ENCODE results near the gene KLF15. TPM values are rescaled to one million over a fixed set of nuclear protein-coding genes. Genes with fewer than 3 reads are reported as not detected.

KLF15 gene
- total RNA-seq, 1 donor from 2014 or later, result 25.3 TPM

DNA sequence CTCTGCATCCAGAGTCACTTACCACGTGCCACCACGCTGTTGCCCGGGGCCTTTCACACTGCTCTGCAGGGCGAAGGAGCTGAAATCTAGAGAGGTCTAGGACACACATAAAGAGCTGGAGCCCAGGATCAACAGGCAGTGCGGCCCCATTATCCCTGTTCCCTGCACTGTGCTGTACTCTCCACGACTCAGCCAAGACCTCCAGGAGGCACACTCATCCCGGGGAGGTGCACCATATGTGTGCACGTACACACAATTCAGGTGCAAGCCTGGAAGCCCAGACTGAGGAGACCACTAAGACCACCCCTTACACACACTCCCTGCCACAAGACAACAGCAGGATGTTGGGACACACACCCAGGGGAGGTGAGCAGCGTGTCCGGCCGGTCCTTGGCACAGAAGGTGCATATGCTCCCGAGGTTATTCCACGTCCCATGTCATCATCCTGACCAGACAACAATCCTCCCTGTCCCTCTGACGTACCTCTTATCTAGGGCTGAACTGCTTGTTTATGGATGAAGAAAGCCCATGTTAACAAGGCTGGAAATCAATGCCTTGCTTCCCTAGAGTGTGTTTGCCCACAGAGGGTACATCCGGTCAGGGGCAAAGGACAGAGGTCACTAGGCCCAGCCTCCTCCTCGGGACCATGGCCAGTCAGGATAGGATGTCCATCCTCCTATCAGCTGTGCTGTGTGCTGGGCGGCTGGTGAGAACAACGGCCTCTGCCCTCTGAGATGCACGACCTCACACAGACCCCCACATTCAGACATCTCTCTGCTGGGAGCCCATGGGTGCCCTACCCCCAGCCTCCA is 16.1 kb downstream of the KLF15 start:
- Histone ChIP-seq H3K27me3 (no peaks in the 10 kb centered on the region), H3K36me3 (peaks cover 0 to 3% of the 10 kb centered on the region in 2 donors), H3K27ac (no peak overlapping the region), H3K9me3 (no peaks in the 10 kb centered on the region), H3K4me3 (no peak overlapping the region), H3K4me1 (peaks cover 10% of the 10 kb centered on the region)
- intact Hi-C loops (cut with DNase I), result no loop called here
- TF ChIP-seq, protein P1, sequence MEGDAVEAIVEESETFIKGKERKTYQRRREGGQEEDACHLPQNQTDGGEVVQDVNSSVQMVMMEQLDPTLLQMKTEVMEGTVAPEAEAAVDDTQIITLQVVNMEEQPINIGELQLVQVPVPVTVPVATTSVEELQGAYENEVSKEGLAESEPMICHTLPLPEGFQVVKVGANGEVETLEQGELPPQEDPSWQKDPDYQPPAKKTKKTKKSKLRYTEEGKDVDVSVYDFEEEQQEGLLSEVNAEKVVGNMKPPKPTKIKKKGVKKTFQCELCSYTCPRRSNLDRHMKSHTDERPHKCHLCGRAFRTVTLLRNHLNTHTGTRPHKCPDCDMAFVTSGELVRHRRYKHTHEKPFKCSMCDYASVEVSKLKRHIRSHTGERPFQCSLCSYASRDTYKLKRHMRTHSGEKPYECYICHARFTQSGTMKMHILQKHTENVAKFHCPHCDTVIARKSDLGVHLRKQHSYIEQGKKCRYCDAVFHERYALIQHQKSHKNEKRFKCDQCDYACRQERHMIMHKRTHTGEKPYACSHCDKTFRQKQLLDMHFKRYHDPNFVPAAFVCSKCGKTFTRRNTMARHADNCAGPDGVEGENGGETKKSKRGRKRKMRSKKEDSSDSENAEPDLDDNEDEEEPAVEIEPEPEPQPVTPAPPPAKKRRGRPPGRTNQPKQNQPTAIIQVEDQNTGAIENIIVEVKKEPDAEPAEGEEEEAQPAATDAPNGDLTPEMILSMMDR (IDR thresholded peaks at IDR 0.05), result no peak
- TF ChIP-seq POLR2A (IDR thresholded peaks at IDR 0.05) (no peak), POLR2AphosphoS5 (IDR thresholded peaks at IDR 0.05; ENCODE audit: insufficient read depth in 1 of 2, low read depth in 1 of 2) (no peak)
- DNase-seq (ENCODE audit: extremely low spot score in 2 of 2), result no peak

DNA sequence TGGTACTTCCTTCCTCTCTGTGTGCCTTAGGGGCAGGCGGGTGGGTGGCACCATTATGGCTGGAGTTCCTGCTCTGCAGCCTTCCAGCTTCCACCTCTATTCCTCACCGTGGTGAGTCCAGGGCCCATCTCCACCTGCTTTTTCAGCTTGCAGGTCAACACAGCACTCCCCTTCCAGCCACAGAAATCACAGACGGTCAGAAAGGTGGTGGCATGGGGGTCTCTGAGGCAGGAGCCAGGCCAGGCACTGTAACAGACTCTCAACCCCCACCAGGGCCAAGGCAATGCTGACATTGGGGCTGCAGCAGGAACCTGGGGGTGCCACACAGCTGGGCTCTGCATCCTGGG is 16.6 kb downstream of the KLF15 start:
- H3K4me1 ChIP-seq, result peaks cover 10% of the 10 kb centered on the region
- intact Hi-C loops (cut with DNase I), result no loop called here
- no peak overlapping the region for H3K27ac ChIP-seq
- DNase-seq (ENCODE audit: extremely low spot score in 2 of 2), result no peak
- H3K9me3 ChIP-seq, result no peaks in the 10 kb centered on the region
- no peaks in the 10 kb centered on the region for H3K27me3 ChIP-seq
- no peak overlapping the region for H3K4me3 ChIP-seq
- H3K36me3 ChIP-seq, result peaks cover 0 to 2% of the 10 kb centered on the region in 2 donors
- TF ChIP-seq POLR2A (IDR thresholded peaks at IDR 0.05), result no peak
- TF ChIP-seq POLR2AphosphoS5 (IDR thresholded peaks at IDR 0.05; ENCODE audit: insufficient read depth in 1 of 2, low read depth in 1 of 2), result no peak
- TF ChIP-seq, protein P1 (IDR thresholded peaks at IDR 0.05), result no peak

DNA sequence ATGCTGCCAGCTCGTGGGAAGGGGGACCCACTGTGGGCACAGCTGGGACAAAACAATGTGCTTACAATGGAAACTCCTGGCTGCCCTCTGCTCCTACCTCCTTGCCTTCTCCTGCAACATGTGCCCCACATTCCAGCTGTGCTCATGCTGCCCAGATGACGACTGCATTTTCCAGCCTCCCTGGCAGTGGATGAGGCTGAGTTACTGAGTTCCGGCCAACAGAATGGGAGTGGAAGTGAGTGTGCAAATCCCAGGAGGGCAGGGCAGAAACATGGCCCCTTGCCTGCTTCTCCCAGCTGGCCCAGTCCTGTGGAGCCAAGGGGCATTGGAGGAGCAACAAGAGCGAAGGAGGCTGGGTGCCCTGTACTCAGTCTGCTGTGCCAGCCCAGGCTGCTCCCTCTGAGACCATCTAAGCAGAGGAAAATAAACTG is 17.1 kb downstream of the KLF15 start:
- Histone ChIP-seq H3K27ac (no peak overlapping the region), H3K4me3 (no peak overlapping the region), H3K9me3 (no peaks in the 10 kb centered on the region), H3K36me3 (no peaks in the 10 kb centered on the region), H3K4me1 (peaks cover 10% of the 10 kb centered on the region), H3K27me3 (no peaks in the 10 kb centered on the region)
- no peak for DNase-seq (ENCODE audit: extremely low spot score in 2 of 2)
- intact Hi-C loops (cut with DNase I), result no loop called here
- TF ChIP-seq POLR2AphosphoS5 (IDR thresholded peaks at IDR 0.05; ENCODE audit: insufficient read depth in 1 of 2, low read depth in 1 of 2) (no peak), POLR2A (IDR thresholded peaks at IDR 0.05) (no peak)
- TF ChIP-seq, protein P1 (IDR thresholded peaks at IDR 0.05), result no peak

DNA sequence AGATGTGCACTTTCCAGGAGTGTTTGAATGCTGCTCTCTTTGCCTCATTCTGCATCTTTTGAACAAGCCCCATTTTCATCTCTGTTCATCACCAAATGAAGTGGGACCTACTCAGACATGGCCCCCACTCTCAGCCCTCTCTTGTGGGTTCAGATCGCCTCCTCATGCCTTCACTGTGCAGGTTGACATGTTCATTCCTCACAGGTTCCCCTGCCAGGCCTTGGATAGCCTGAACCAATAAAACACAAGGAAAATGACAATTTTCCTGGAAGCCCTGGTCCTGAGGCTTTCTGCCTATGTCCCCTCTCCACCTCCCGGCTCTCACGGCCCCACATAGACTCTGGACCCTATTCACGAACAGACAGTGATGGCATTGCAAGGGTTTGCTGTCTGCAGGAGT is 17.7 kb downstream of the KLF15 start:
- DNase-seq (ENCODE audit: extremely low spot score in 2 of 2), result no peak
- Histone ChIP-seq H3K36me3 (no peaks in the 10 kb centered on the region), H3K27me3 (no peaks in the 10 kb centered on the region), H3K4me3 (no peak overlapping the region), H3K27ac (no peak overlapping the region), H3K9me3 (no peaks in the 10 kb centered on the region), H3K4me1 (peaks cover 10% of the 10 kb centered on the region)
- TF ChIP-seq POLR2AphosphoS5 (IDR thresholded peaks at IDR 0.05; ENCODE audit: insufficient read depth in 1 of 2, low read depth in 1 of 2) (no peak), POLR2A (IDR thresholded peaks at IDR 0.05) (no peak)
- TF ChIP-seq, protein P1 (IDR thresholded peaks at IDR 0.05), result no peak
- intact Hi-C loops (cut with DNase I), result no loop called here

DNA sequence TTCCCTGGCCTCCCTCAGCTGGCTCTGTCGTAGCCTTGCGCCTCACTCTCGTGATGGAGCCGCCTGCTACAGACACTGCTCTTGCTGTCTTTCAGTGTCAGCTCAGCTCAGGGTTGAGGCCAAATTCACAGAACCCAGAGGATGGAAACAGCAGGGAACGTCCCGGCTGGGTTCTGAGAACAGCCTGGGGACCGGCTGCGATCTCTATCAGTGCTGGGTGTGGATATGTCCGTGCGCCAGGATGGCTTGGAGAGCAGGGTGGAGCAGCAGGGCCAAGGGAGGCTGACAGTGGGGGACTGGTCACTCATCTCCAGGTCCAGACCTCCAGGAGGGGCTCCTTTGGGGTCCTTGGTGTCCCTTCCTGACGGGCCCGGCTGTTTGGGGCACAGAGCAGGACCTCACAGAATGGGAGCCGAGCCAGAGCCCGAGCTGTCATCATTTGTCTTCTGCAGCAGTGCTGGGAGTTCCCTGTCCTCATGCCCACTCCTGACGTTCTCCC is 18.4 kb downstream of the KLF15 start:
- Histone ChIP-seq H3K36me3 (no peaks in the 10 kb centered on the region), H3K9me3 (no peaks in the 10 kb centered on the region), H3K27me3 (no peaks in the 10 kb centered on the region), H3K4me1 (peaks cover 8% of the 10 kb centered on the region), H3K27ac (no peak overlapping the region), H3K4me3 (no peak overlapping the region)
- TF ChIP-seq, protein P1 (IDR thresholded peaks at IDR 0.05), result no peak
- TF ChIP-seq POLR2AphosphoS5 (IDR thresholded peaks at IDR 0.05; ENCODE audit: insufficient read depth in 1 of 2, low read depth in 1 of 2), result no peak
- TF ChIP-seq POLR2A (IDR thresholded peaks at IDR 0.05), result no peak
- DNase-seq (ENCODE audit: extremely low spot score in 2 of 2), result no peak
- intact Hi-C loops (cut with DNase I), result no loop called here

All from vagina (tissue), 2 donors.